ENCODE measurements around the gene ICAM1. TPM values are rescaled to one million over a fixed set of nuclear protein-coding genes. Genes with fewer than 3 reads are reported as not detected.

ICAM1 gene
- total RNA-seq, 2 experiments from 2014 or later: 45.2 to 46.4 TPM

GRCh38 chr19:10289836-10290356, 19.0 kb downstream of the ICAM1 start, which contains the start of gene ICAM5:
ICAM5 (plus strand) TSS chr19:10289952; CDS start chr19:10290044, 92 bp downstream.
- intact Hi-C loops (cut with micrococcal nuclease): loop anchor here (1.0 to 5.0 kb wide), 2 partner anchors 21 to 277 kb away; partner anchors contain the start of genes CDKN2D and KRI1
- Mint-ChIP-seq H3K9me3 (no peaks in the 10 kb centered on the region), H3K36me3 (peaks cover 18% of the 10 kb centered on the region), H3K27me3 (peaks cover 67% of the 10 kb centered on the region), H3K27ac (peak within 1 kb of the TSS; percentile 24), H3K4me3 (peak within 1 kb of the TSS; percentile 68), H3K4me1 (ENCODE audit: low read depth) (peaks cover 74% of the 10 kb centered on the region)
- POLR2A ChIA-PET: interaction anchor here (0.5 to 4.0 kb wide), 4 partner anchors 19 to 167 kb away, joined by 3 to 47 read pairs (median 5); partner anchors contain the start of gene ICAM1
- DNase-seq: peak; percentile 51
- CTCF ChIA-PET: interaction anchor here (0.5 to 6.5 kb wide), 12 partner anchors 12 to 146 kb away, joined by 3 to 57 read pairs (median 5); partner anchors contain the start of genes CDC37 and ICAM1

GRCh38 chr19:10290357-10290875, 19.5 kb downstream of the ICAM1 start:
- H3K27me3 Mint-ChIP-seq: peaks cover 70% of the 10 kb centered on the region
- H3K4me3 Mint-ChIP-seq: peak overlapping the region; percentile 68
- intact Hi-C loops (cut with micrococcal nuclease): loop anchor here (5.0 kb wide), 1 partner anchor 277 kb away; the partner anchor contains the start of genes CDKN2D and KRI1
- no peaks in the 10 kb centered on the region for H3K9me3 Mint-ChIP-seq
- H3K27ac Mint-ChIP-seq: no peak overlapping the region
- ChIA-PET POLR2A (interaction anchor here (1.0 to 4.0 kb wide), 2 partner anchors 20 to 106 kb away, joined by 3 to 47 read pairs; partner anchors contain the start of gene ICAM1), CTCF (interaction anchor here (1.7 to 6.5 kb wide), 6 partner anchors 20 to 127 kb away, joined by 8 to 57 read pairs (median 14); partner anchors contain the start of genes CDC37 and ICAM1)
- DNase-seq: peak; percentile 18
- peaks cover 12% of the 10 kb centered on the region for H3K36me3 Mint-ChIP-seq
- H3K4me1 Mint-ChIP-seq (ENCODE audit: low read depth): peaks cover 70% of the 10 kb centered on the region

GRCh38 chr19:10290876-10291553, 20.1 kb downstream of the ICAM1 start:
- Mint-ChIP-seq H3K27me3 (peaks cover 76% of the 10 kb centered on the region), H3K9me3 (no peaks in the 10 kb centered on the region), H3K4me1 (ENCODE audit: low read depth) (peaks cover 73% of the 10 kb centered on the region), H3K27ac (no peak overlapping the region), H3K36me3 (peaks cover 6% of the 10 kb centered on the region), H3K4me3 (peak overlapping the region; percentile 68)
- peak; percentile 67 for DNase-seq
- intact Hi-C loops (cut with micrococcal nuclease): loop anchor here (5.0 kb wide), 1 partner anchor 276 kb away; the partner anchor contains the start of genes CDKN2D and KRI1
- POLR2A ChIA-PET: interaction anchor here (0.9 to 1.7 kb wide), 5 partner anchors 20 to 97 kb away, joined by 3 to 7 read pairs (median 4); partner anchors contain the start of genes ICAM1, RAVER1 and TYK2
- CTCF ChIA-PET: interaction anchor here (0.6 to 6.5 kb wide), 6 partner anchors 20 to 282 kb away, joined by 3 to 39 read pairs (median 9); partner anchors contain the start of gene ICAM1

GRCh38 chr19:10291554-10292205, 20.8 kb downstream of the ICAM1 start:
- H3K4me1 Mint-ChIP-seq (ENCODE audit: low read depth): peaks cover 67% of the 10 kb centered on the region
- intact Hi-C loops (cut with micrococcal nuclease): loop anchor here (5.0 kb wide), 1 partner anchor 276 kb away; the partner anchor contains the start of genes CDKN2D and KRI1

GRCh38 chr19:10292206-10292788, 21.4 kb downstream of the ICAM1 start:
- H3K27ac Mint-ChIP-seq: no peak overlapping the region
- CTCF ChIA-PET: interaction anchor here (0.6 to 6.5 kb wide), 7 partner anchors 22 to 136 kb away, joined by 3 to 39 read pairs (median 8); partner anchors contain the start of gene ICAM1
- no peaks in the 10 kb centered on the region for H3K9me3 Mint-ChIP-seq
- intact Hi-C loops (cut with micrococcal nuclease): loop anchor here (5.0 kb wide), 1 partner anchor 275 kb away; the partner anchor contains the start of genes CDKN2D and KRI1
- peaks cover 76% of the 10 kb centered on the region for H3K27me3 Mint-ChIP-seq
- peak overlapping the region; percentile 68 for H3K4me3 Mint-ChIP-seq
- DNase-seq: peak; percentile 87
- H3K36me3 Mint-ChIP-seq: peaks cover 2% of the 10 kb centered on the region
- peaks cover 61% of the 10 kb centered on the region for H3K4me1 Mint-ChIP-seq (ENCODE audit: low read depth)
- POLR2A ChIA-PET: interaction anchor here (0.9 to 1.7 kb wide), 3 partner anchors 21 to 88 kb away, joined by 3 to 7 read pairs (median 6); partner anchors contain the start of genes ICAM1 and TYK2

More at GRCh38 chr19:10291554-10292205, 20.8 kb downstream of the ICAM1 start:
- peaks cover 77% of the 10 kb centered on the region for H3K27me3 Mint-ChIP-seq
- H3K27ac Mint-ChIP-seq: no peak overlapping the region
- H3K4me3 Mint-ChIP-seq: peak overlapping the region; percentile 68
- DNase-seq: no peak
- peaks cover 2% of the 10 kb centered on the region for H3K36me3 Mint-ChIP-seq
- CTCF ChIA-PET: interaction anchor here (0.6 to 6.5 kb wide), 8 partner anchors 21 to 281 kb away, joined by 3 to 39 read pairs (median 6); partner anchors contain the start of gene ICAM1
- no peaks in the 10 kb centered on the region for H3K9me3 Mint-ChIP-seq
- POLR2A ChIA-PET: interaction anchor here (0.9 to 1.7 kb wide), 5 partner anchors 21 to 97 kb away, joined by 3 to 7 read pairs (median 4); partner anchors contain the start of genes ICAM1, RAVER1 and TYK2

GRCh38 chr19:10292789-10293636, 22.1 kb downstream of the ICAM1 start:
- intact Hi-C loops (cut with micrococcal nuclease): loop anchor here (5.0 kb wide), 1 partner anchor 274 kb away; the partner anchor contains the start of genes CDKN2D and KRI1
- Mint-ChIP-seq H3K27ac (peak overlapping the region; percentile 1), H3K4me3 (peak overlapping the region; percentile 68), H3K9me3 (no peaks in the 10 kb centered on the region), H3K4me1 (ENCODE audit: low read depth) (peaks cover 54% of the 10 kb centered on the region), H3K36me3 (peaks cover 2% of the 10 kb centered on the region), H3K27me3 (peaks cover 70% of the 10 kb centered on the region)
- ChIA-PET CTCF (interaction anchor here (2.3 to 6.5 kb wide), 3 partner anchors 22 to 96 kb away, joined by 10 to 39 read pairs (median 16); partner anchors contain the start of gene ICAM1), POLR2A (interaction anchor here (1.7 kb wide), 1 partner anchor 88 kb away, joined by 6 read pairs; the partner anchor contains the start of gene TYK2)
- DNase-seq: no peak

- H3K27me3 Mint-ChIP-seq: peaks cover 63% of the 10 kb centered on the region
- no peak overlapping the region for H3K4me3 Mint-ChIP-seq
- no peak for DNase-seq
- ChIA-PET CTCF (no interaction called here), POLR2A (no interaction called here)
- no peaks in the 10 kb centered on the region for H3K9me3 Mint-ChIP-seq
- peaks cover 2% of the 10 kb centered on the region for H3K36me3 Mint-ChIP-seq
- H3K4me1 Mint-ChIP-seq (ENCODE audit: low read depth): peaks cover 49% of the 10 kb centered on the region
- intact Hi-C loops (cut with micrococcal nuclease): loop anchor here (5.0 kb wide), 1 partner anchor 273 kb away; the partner anchor contains the start of genes CDKN2D and KRI1
- H3K27ac Mint-ChIP-seq: no peak overlapping the region
These were observed 22.9 kb downstream of the ICAM1 start for GRCh38 chr19:10293637-10294367.

GRCh38 chr19:10294368-10294697, 23.4 kb downstream of the ICAM1 start:
- H3K9me3 Mint-ChIP-seq: no peaks in the 10 kb centered on the region
- peaks cover 45% of the 10 kb centered on the region for H3K4me1 Mint-ChIP-seq (ENCODE audit: low read depth)
- H3K27me3 Mint-ChIP-seq: peaks cover 58% of the 10 kb centered on the region
- H3K27ac Mint-ChIP-seq: no peak overlapping the region
- peaks cover 2% of the 10 kb centered on the region for H3K36me3 Mint-ChIP-seq
- POLR2A ChIA-PET: no interaction called here
- intact Hi-C loops (cut with micrococcal nuclease): loop anchor here (5.0 kb wide), 1 partner anchor 273 kb away; the partner anchor contains the start of genes CDKN2D and KRI1
- no peak overlapping the region for H3K4me3 Mint-ChIP-seq
- CTCF ChIA-PET: no interaction called here
- peak; percentile 43 for DNase-seq

GRCh38 chr19:10295305-10295846, 24.5 kb downstream of the ICAM1 start:
- H3K4me1 Mint-ChIP-seq (ENCODE audit: low read depth): peaks cover 39% of the 10 kb centered on the region
- DNase-seq: peak; percentile 72
- intact Hi-C loops (cut with micrococcal nuclease): no loop called here
- no peak overlapping the region for H3K27ac Mint-ChIP-seq
- peaks cover 2% of the 10 kb centered on the region for H3K36me3 Mint-ChIP-seq
- peaks cover 53% of the 10 kb centered on the region for H3K27me3 Mint-ChIP-seq
- H3K9me3 Mint-ChIP-seq: no peaks in the 10 kb centered on the region
- ChIA-PET POLR2A (interaction anchor here (0.5 kb wide), 1 partner anchor 21 kb away, joined by 6 read pairs; no protein-coding TSS in a partner anchor), CTCF (interaction anchor here (0.6 to 1.6 kb wide), 5 partner anchors 9 to 135 kb away, joined by 3 to 7 read pairs (median 3); partner anchors contain the start of gene ICAM4)
- peak overlapping the region; percentile 70 for H3K4me3 Mint-ChIP-seq

All from activated CD4-positive, alpha-beta memory T cell treated with anti-CD3 and anti-CD28 coated beads for 36 hours (primary cell).